GM12878 (cell line): ENCODE measurements around the gene PHF23. TPM values are rescaled to one million over a fixed set of nuclear protein-coding genes. Genes with fewer than 3 reads are reported as not detected.

Experiments used
- CEBPB ChIP-seq, 2 experiments: fragments of 150-350 bp in 1 of 2; IDR thresholded peaks; 2 replicates each; pipeline ENCODE4 v1.6.1; 2012 to 2014; ENCODE audit warnings: low read depth in 2 of 2, low read length in 2 of 2, borderline replicate concordance in 1 of 2, inconsistent platforms in 1 of 2
- IRF4 ChIP-seq: IDR thresholded peaks from 2 replicates; pipeline ENCODE4 v1.6.1; 2011; ENCODE audit warnings: low read depth, low read length
- NFXL1 ChIP-seq: fragments of 450-650 bp; IDR thresholded peaks from 2 replicates; pipeline ENCODE4 v1.6.1; 2017; ENCODE audit warnings: antibody characterized with exemption, mild to moderate bottlenecking, borderline replicate concordance
- polyA plus RNA-seq, 11 experiments: library from polyadenylated mRNA; depleted of rRNA in 4 of 11; unstranded in 6 of 11; stranded (reverse) in 5 of 11; fragments of >200 nt; fragmentation: Nextera tagmentation in 4 of 11; fragmentation: Illumina TruSeq in 1 of 11; extraction: Ambion mirVana in 4 of 11; extraction: Trizol in 1 of 11; gene quantifications; 1 replicate in 1 of 11; 2 replicates in 10 of 11; pipeline versions ENCODE4 v1.2.1 to v1.2.3, GENCODE V29; 2011 to 2016; ENCODE audit warnings: inconsistent platforms in 2 of 11, missing spikeins in 2 of 11, low read depth in 1 of 11
- total RNA-seq, 4 experiments: library from RNA; depleted of rRNA in 3 of 4; stranded (reverse); fragments of >200 nt in 3 of 4; fragmentation: Illumina TruSeq in 1 of 4; extraction: Trizol in 1 of 4; gene quantifications; 2 replicates each; pipeline versions ENCODE4 v1.2.1 to v1.2.3, GENCODE V29; 2013 to 2021
- TF ChIP-seq, protein P1 (sequence below): fragments of 450-650 bp; IDR thresholded peaks from 2 replicates; pipeline ENCODE4 v1.6.1; 2017; ENCODE audit warnings: mild to moderate bottlenecking, moderate library complexity
- TF ChIP-seq, protein P2 (sequence below): fragments of 450-650 bp; formaldehyde crosslinking; IDR thresholded peaks from 2 replicates; pipeline ENCODE4 v1.5.0; 2022; ENCODE audit warnings: mild to moderate bottlenecking, missing genetic modification characterization

PHF23 gene
- total and polyA plus RNA-seq, 10 of the 15 experiments (the other 5 are each of a cell fraction or from before 2014, with no cell fraction given) = 8.2 to 84.8 (median 32.6) TPM

DNA sequence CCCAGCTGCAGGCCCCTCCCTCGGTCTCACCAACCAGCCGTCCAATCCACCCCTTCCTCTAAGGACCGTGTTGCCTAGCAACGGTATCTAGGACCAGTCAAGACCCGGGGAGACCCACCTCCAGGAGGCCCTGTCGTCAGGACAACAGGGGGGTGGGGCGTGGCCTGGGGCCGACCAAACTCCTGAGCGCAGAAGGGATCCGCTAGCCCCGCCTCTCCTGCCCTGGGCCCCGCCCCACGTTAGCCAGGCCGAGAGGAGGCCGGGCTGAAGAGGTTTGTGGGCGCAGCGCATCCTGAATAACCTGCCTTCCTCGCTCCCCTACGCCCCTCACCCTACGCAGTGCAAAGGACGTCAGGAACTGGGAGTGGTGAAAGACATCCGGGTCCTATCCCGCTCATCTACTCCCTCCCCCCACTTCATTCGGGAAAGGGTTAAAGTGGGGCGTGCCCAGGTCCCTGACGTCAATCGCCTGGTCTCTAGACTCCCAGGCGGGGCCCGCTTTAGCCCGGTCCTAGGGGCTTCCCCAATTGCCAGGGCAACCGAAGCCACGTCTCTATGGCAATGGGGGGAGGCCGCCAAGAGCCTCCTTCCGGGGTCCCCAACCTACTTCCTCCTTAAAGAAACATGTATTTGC is 34.3 kb downstream of the PHF23 start (continued):
- TF ChIP-seq, protein P1, sequence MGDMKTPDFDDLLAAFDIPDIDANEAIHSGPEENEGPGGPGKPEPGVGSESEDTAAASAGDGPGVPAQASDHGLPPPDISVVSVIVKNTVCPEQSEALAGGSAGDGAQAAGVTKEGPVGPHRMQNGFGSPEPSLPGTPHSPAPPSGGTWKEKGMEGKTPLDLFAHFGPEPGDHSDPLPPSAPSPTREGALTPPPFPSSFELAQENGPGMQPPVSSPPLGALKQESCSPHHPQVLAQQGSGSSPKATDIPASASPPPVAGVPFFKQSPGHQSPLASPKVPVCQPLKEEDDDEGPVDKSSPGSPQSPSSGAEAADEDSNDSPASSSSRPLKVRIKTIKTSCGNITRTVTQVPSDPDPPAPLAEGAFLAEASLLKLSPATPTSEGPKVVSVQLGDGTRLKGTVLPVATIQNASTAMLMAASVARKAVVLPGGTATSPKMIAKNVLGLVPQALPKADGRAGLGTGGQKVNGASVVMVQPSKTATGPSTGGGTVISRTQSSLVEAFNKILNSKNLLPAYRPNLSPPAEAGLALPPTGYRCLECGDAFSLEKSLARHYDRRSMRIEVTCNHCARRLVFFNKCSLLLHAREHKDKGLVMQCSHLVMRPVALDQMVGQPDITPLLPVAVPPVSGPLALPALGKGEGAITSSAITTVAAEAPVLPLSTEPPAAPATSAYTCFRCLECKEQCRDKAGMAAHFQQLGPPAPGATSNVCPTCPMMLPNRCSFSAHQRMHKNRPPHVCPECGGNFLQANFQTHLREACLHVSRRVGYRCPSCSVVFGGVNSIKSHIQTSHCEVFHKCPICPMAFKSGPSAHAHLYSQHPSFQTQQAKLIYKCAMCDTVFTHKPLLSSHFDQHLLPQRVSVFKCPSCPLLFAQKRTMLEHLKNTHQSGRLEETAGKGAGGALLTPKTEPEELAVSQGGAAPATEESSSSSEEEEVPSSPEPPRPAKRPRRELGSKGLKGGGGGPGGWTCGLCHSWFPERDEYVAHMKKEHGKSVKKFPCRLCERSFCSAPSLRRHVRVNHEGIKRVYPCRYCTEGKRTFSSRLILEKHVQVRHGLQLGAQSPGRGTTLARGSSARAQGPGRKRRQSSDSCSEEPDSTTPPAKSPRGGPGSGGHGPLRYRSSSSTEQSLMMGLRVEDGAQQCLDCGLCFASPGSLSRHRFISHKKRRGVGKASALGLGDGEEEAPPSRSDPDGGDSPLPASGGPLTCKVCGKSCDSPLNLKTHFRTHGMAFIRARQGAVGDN = no peak
- TF ChIP-seq IRF4 = no peak
- no peak for TF ChIP-seq NFXL1
- TF ChIP-seq CEBPB (IDR thresholded peaks at IDR 0.05; ENCODE audit: borderline replicate concordance in 1 of 2, low read depth in 2 of 2, low read length in 2 of 2) = no peak
- TF ChIP-seq, protein P2, sequence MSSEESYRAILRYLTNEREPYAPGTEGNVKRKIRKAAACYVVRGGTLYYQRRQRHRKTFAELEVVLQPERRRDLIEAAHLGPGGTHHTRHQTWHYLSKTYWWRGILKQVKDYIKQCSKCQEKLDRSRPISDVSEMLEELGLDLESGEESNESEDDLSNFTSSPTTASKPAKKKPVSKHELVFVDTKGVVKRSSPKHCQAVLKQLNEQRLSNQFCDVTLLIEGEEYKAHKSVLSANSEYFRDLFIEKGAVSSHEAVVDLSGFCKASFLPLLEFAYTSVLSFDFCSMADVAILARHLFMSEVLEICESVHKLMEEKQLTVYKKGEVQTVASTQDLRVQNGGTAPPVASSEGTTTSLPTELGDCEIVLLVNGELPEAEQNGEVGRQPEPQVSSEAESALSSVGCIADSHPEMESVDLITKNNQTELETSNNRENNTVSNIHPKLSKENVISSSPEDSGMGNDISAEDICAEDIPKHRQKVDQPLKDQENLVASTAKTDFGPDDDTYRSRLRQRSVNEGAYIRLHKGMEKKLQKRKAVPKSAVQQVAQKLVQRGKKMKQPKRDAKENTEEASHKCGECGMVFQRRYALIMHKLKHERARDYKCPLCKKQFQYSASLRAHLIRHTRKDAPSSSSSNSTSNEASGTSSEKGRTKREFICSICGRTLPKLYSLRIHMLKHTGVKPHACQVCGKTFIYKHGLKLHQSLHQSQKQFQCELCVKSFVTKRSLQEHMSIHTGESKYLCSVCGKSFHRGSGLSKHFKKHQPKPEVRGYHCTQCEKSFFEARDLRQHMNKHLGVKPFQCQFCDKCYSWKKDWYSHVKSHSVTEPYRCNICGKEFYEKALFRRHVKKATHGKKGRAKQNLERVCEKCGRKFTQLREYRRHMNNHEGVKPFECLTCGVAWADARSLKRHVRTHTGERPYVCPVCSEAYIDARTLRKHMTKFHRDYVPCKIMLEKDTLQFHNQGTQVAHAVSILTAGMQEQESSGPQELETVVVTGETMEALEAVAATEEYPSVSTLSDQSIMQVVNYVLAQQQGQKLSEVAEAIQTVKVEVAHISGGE = no peak
